Measurements from ENCODE around the gene OSBPL10. TPM values are rescaled to one million over a fixed set of nuclear protein-coding genes. Genes with fewer than 3 reads are reported as not detected.
A peak's percentile ranks its signal among the peaks of the same experiment; 100 is the strongest.

Gene OSBPL10
- total and polyA plus RNA-seq, 2 experiments from 2014 or later, result 2.4 to 8.1 TPM

DNA sequence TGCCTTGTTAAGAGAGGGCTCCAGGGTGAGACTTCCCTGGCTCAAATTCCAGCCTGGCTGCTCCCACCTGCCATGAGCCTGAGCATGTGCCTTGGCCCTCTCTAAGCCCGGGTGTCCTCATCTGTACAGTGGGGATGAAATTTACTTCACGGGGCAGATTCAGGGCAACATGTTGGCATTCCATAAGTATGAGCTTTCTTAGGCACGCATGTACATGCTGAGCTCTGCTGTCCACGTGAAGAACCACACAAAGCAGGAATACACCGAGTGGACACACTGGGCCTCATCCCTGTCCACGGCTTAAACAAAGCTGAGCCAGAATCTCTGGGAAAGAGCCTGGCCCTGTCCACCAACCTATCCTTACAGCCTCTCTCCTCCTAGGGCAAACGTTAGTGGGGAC is 167.4 kb downstream of the OSBPL10 start:
- no peak overlapping the region for H3K4me3 ChIP-seq
- no peaks in the 10 kb centered on the region for H4K20me1 ChIP-seq (ENCODE audit: insufficient read depth)
- no peaks in the 10 kb centered on the region for H3K36me3 ChIP-seq (ENCODE audit: low read depth)
- H3K27me3 ChIP-seq (replicated peaks; ENCODE audit: insufficient read depth), result no peaks in the 10 kb centered on the region
- in situ Hi-C loops (cut with MboI), result no loop called here
- no peaks in the 10 kb centered on the region for H3K79me2 ChIP-seq (ENCODE audit: insufficient read depth)
- DNase-seq, result no peak
- H2AFZ ChIP-seq, result no peak overlapping the region
- no peak overlapping the region for H3K9ac ChIP-seq
- H3K9me2 ChIP-seq (ENCODE audit: insufficient read depth), result no peaks in the 10 kb centered on the region
- no peak overlapping the region for H3K27ac ChIP-seq
- 65 to 67% methylated on average over 7 of the region's 7 CpGs for WGBS, 2 experiments (ENCODE audit: low coverage in 1 of 2, low lambda C conversion rate in 2 of 2, missing lambda C conversion rate in 2 of 2)
- no peak overlapping the region for H3K4me2 ChIP-seq (ENCODE audit: unreplicated experiment)
- no peaks in the 10 kb centered on the region for H3K4me1 ChIP-seq (ENCODE audit: insufficient read depth)
- H3F3A ChIP-seq (ENCODE audit: insufficient read depth), result no peaks in the 10 kb centered on the region
- TF ChIP-seq EZH2 (IDR thresholded peaks at IDR 0.05; ENCODE audit: insufficient read depth, poor library complexity, severe bottlenecking) (no peak), EZH2phosphoT487 (IDR thresholded peaks at IDR 0.05; ENCODE audit: insufficient read depth, low read depth) (no peak)
- no peaks in the 10 kb centered on the region for H3K9me3 ChIP-seq (ENCODE audit: low read depth)

DNA sequence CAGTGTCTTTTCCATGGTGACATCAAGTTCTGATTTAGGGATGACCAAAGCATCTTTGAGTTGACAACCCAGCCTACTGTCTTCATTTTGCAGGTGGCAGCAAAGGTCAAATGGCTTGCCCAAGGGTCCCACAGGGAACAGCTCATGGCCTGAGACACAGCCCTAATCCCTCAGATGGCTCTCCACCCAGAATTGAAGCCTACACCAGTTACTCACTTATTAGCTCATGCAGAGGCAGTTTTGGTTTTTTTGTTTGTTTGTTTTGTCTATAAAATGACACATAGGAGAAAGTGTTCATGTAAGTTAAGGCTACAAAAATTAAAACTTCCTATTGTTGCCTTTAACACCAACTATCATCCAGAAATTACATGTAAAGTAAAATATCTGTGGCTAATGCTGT is 167.9 kb downstream of the OSBPL10 start:
- no peak overlapping the region for H3K9ac ChIP-seq
- no peaks in the 10 kb centered on the region for H3K9me2 ChIP-seq (ENCODE audit: insufficient read depth)
- no peaks in the 10 kb centered on the region for H3K27me3 ChIP-seq (replicated peaks; ENCODE audit: insufficient read depth)
- in situ Hi-C loops (cut with MboI), result no loop called here
- H2AFZ ChIP-seq, result no peak overlapping the region
- DNase-seq, result peak; percentile 9
- H3K9me3 ChIP-seq (ENCODE audit: low read depth), result no peaks in the 10 kb centered on the region
- H3K27ac ChIP-seq, result no peak overlapping the region
- H4K20me1 ChIP-seq (ENCODE audit: insufficient read depth), result no peaks in the 10 kb centered on the region
- no peak overlapping the region for H3K4me3 ChIP-seq
- no peaks in the 10 kb centered on the region for H3F3A ChIP-seq (ENCODE audit: insufficient read depth)
- no peak overlapping the region for H3K4me2 ChIP-seq (ENCODE audit: unreplicated experiment)
- H3K4me1 ChIP-seq (ENCODE audit: insufficient read depth), result no peaks in the 10 kb centered on the region
- H3K79me2 ChIP-seq (ENCODE audit: insufficient read depth), result no peaks in the 10 kb centered on the region
- no peak for TF ChIP-seq EZH2phosphoT487 (IDR thresholded peaks at IDR 0.05; ENCODE audit: insufficient read depth, low read depth)
- TF ChIP-seq EZH2 (IDR thresholded peaks at IDR 0.05; ENCODE audit: insufficient read depth, poor library complexity, severe bottlenecking), result no peak
- H3K36me3 ChIP-seq (ENCODE audit: low read depth), result no peaks in the 10 kb centered on the region

DNA sequence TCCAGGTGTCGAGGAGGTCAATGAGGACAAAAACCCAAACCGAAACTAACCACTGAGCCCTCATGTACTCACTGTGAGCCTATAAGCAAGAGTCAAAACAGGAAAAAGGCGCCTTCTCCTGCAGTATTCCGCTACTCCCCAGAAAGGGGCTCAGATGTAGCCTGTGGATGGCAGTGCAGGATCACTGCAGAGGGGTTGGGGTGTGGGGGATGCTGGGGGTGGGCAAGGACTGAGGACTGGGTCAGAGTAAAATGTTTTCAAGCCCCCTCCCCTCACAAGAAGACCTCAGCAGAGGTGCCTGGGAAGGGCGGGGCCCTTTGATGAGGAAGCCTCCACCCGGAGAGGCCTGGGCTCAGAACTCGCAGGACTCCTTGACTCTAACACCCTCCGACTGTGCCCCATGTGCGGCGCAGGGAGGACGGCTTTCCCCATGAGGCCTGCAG is 170.1 kb downstream of the OSBPL10 start:
- Histone ChIP-seq H4K20me1 (ENCODE audit: insufficient read depth) (no peaks in the 10 kb centered on the region), H3K9me2 (ENCODE audit: insufficient read depth) (no peaks in the 10 kb centered on the region), H3K4me2 (ENCODE audit: unreplicated experiment) (no peak overlapping the region), H3K4me3 (no peak overlapping the region), H3K27ac (no peak overlapping the region), H3K9ac (no peak overlapping the region), H2AFZ (no peak overlapping the region), H3K4me1 (ENCODE audit: insufficient read depth) (no peaks in the 10 kb centered on the region), H3K27me3 (replicated peaks; ENCODE audit: insufficient read depth) (no peaks in the 10 kb centered on the region), H3K36me3 (ENCODE audit: low read depth) (no peaks in the 10 kb centered on the region), H3K79me2 (ENCODE audit: insufficient read depth) (no peaks in the 10 kb centered on the region), H3K9me3 (ENCODE audit: low read depth) (no peaks in the 10 kb centered on the region), H3F3A (ENCODE audit: insufficient read depth) (no peaks in the 10 kb centered on the region)
- in situ Hi-C loops (cut with MboI), result no loop called here
- no peak for DNase-seq
- 89 to 90% methylated on average over 10 to 11 of the region's 11 CpGs for WGBS, 2 experiments (ENCODE audit: low coverage in 1 of 2, low lambda C conversion rate in 2 of 2, missing lambda C conversion rate in 2 of 2)
- TF ChIP-seq EZH2phosphoT487 (IDR thresholded peaks at IDR 0.05; ENCODE audit: insufficient read depth, low read depth), result no peak

- Histone ChIP-seq H4K20me1 (ENCODE audit: insufficient read depth) (no peaks in the 10 kb centered on the region), H3K36me3 (ENCODE audit: low read depth) (no peaks in the 10 kb centered on the region), H3K4me1 (ENCODE audit: insufficient read depth) (no peaks in the 10 kb centered on the region), H3K27ac (no peak overlapping the region), H3K79me2 (ENCODE audit: insufficient read depth) (no peaks in the 10 kb centered on the region), H3K9me3 (ENCODE audit: low read depth) (no peaks in the 10 kb centered on the region), H3K27me3 (replicated peaks; ENCODE audit: insufficient read depth) (no peaks in the 10 kb centered on the region), H3K4me2 (ENCODE audit: unreplicated experiment) (no peak overlapping the region), H3K9me2 (ENCODE audit: insufficient read depth) (no peaks in the 10 kb centered on the region), H2AFZ (no peak overlapping the region), H3K9ac (no peak overlapping the region), H3K4me3 (no peak overlapping the region), H3F3A (ENCODE audit: insufficient read depth) (no peaks in the 10 kb centered on the region)
- in situ Hi-C loops (cut with MboI), result no loop called here
- TF ChIP-seq EZH2phosphoT487 (IDR thresholded peaks at IDR 0.05; ENCODE audit: insufficient read depth, low read depth) (no peak), EZH2 (IDR thresholded peaks at IDR 0.05; ENCODE audit: insufficient read depth, poor library complexity, severe bottlenecking) (no peak)
- WGBS, 2 experiments (ENCODE audit: low coverage in 1 of 2, low lambda C conversion rate in 2 of 2, missing lambda C conversion rate in 2 of 2), result 73 to 74% methylated on average over 3 of the region's 3 CpGs
- DNase-seq, result no peak
Measured at GRCh38 chr3:31808143-31808720, 172.8 kb downstream of the OSBPL10 start.

Measured in GM23248 (cell line).